Hematopoietic multipotent progenitor cell treated with erythropoietin and hydrocortisone succinate and interleukin-3 and kit ligand, for 17 days (in vitro differentiated cells): Measurements from ENCODE around the gene AASDHPPT.
"Not testable (repeated sequence)": the region's sequence is repeated elsewhere in the genome, so short reads cannot be mapped to it uniquely, and the experiment has no call there.

Experiments
- DNase-seq: peaks from one replicate; pipeline ENCODE4 v3.0.0-alpha.2; 2015; ENCODE audit warnings: low spot score

AASDHPPT gene

GRCh38 chr11:106077609-106078455 lies at the start of gene AASDHPPT:
Gene AASDHPPT (plus strand): TSS chr11:106077662. CDS start chr11:106077711, 49 bp downstream.
- peak; percentile 63 for DNase-seq

GRCh38 chr11:106030609-106031008 lies 46.9 kb upstream of the AASDHPPT start:
- DNase-seq = no peak

GRCh38 chr11:106031202-106031810 lies 46.2 kb upstream of the AASDHPPT start:
- DNase-seq = no peak

- DNase-seq = no peak
These were observed 45.5 kb upstream of the AASDHPPT start for GRCh38 chr11:106031936-106032335.

GRCh38 chr11:106032861-106033260 lies 44.6 kb upstream of the AASDHPPT start:
- DNase-seq = no peak

- no peak for DNase-seq
These were observed 33.9 kb upstream of the AASDHPPT start for GRCh38 chr11:106043540-106043939.

- no peak for DNase-seq
These were observed 29.8 kb upstream of the AASDHPPT start for GRCh38 chr11:106047631-106048030.

- DNase-seq = no peak
These were observed 27.6 kb upstream of the AASDHPPT start for GRCh38 chr11:106049727-106050476.

GRCh38 chr11:106051103-106051502 lies 26.4 kb upstream of the AASDHPPT start:
- DNase-seq = no peak

- DNase-seq = not testable (repeated sequence)
These were observed 19.1 kb upstream of the AASDHPPT start for GRCh38 chr11:106058377-106058776.

- no peak for DNase-seq
These were observed 17.8 kb upstream of the AASDHPPT start for GRCh38 chr11:106059617-106060016.

- no peak for DNase-seq
These were observed 16.1 kb upstream of the AASDHPPT start for GRCh38 chr11:106061249-106061784.

- no peak for DNase-seq
These were observed 15.2 kb upstream of the AASDHPPT start for GRCh38 chr11:106061954-106062949.

- DNase-seq = no peak
These were observed 14.5 kb upstream of the AASDHPPT start for GRCh38 chr11:106063009-106063408.

GRCh38 chr11:106070606-106071005 lies 6.9 kb upstream of the AASDHPPT start:
- DNase-seq = no peak

GRCh38 chr11:106072804-106073203 lies 4.7 kb upstream of the AASDHPPT start:
- no peak for DNase-seq

- DNase-seq = no peak
These were observed 1.1 kb upstream of the AASDHPPT start for GRCh38 chr11:106076171-106076918.

- peak; percentile 98 for DNase-seq
These were observed 398 bp upstream of the AASDHPPT start, which contains the start of gene KBTBD3 for GRCh38 chr11:106076919-106077608. Gene KBTBD3 (minus strand): TSS chr11:106077347. CDS start chr11:106059097, 18,250 bp downstream.

- DNase-seq = no peak
These were observed 4.6 kb downstream of the AASDHPPT start for GRCh38 chr11:106082096-106082495.

- DNase-seq = no peak
These were observed 8.7 kb downstream of the AASDHPPT start for GRCh38 chr11:106086135-106086534.
